IMR-90 (cell line): ENCODE measurements around the gene PSMD2. TPM values are rescaled to one million over a fixed set of nuclear protein-coding genes. Genes with fewer than 3 reads are reported as not detected.

Source experiments
- ATAC-seq: fragments of 200-7000 bp; cut with Tn5 transposase; 2 replicates; pipeline ENCODE4 v1.9.1; 2020; ENCODE audit warnings: low read depth, mild to moderate bottlenecking, moderate library complexity
- BruUV-seq: library from RNA; stranded (reverse); fragments of 400-500 nt; replicated peaks from 2 replicates; lab custom pipeline; 2021; lab: Mats Ljungman, UMichigan
- CTCF ChIA-PET: fragments of 300-600 bp; formaldehyde crosslinking; extraction: SDS; loops from one replicate; lab custom pipeline; 2021; ENCODE audit warnings: antibody characterized with exemption; lab: Yijun Ruan, JAX
- POLR2A ChIA-PET: fragments of 300-600 bp; sonication (Branson Sonifier 250); formaldehyde crosslinking; loops from one replicate; lab custom pipeline; 2022; ENCODE audit warnings: antibody characterized with exemption; ENCODE audit not compliant: unreplicated experiment; lab: Charles Lee
- DNase-seq: peaks from one replicate; pipeline ENCODE4 v3.0.0; 2013
- H2AFZ ChIP-seq: replicated peaks from 2 replicates; pipeline ENCODE3; 2013; ENCODE audit warnings: low read length, mild to moderate bottlenecking; ENCODE audit not compliant: poor library complexity
- H2AK5ac ChIP-seq: 2 replicates; pipeline ENCODE4 v1.6.1; 2013; ENCODE audit warnings: low read depth, low read length, inconsistent platforms
- H2AK9ac ChIP-seq: replicated peaks from 2 replicates; pipeline ENCODE3; 2013; ENCODE audit warnings: mild to moderate bottlenecking, low read depth, low read length, moderate library complexity; ENCODE audit not compliant: poor library complexity
- H2BK120ac ChIP-seq: 2 replicates; pipeline ENCODE4 v1.6.1; 2013; ENCODE audit warnings: low read depth, low read length, inconsistent platforms
- H2BK15ac ChIP-seq: 3 replicates; pipeline ENCODE4 v1.6.1; 2013; ENCODE audit warnings: low read depth, low read length, inconsistent platforms
- H2BK20ac ChIP-seq: 2 replicates; pipeline ENCODE4 v1.6.1; 2013; ENCODE audit warnings: low read depth, mild to moderate bottlenecking, inconsistent platforms, low read length, moderate library complexity
- H2BK5ac ChIP-seq: 2 replicates; pipeline ENCODE4 v1.6.1; 2013; ENCODE audit warnings: mild to moderate bottlenecking, low read depth, low read length, inconsistent platforms; ENCODE audit not compliant: poor library complexity, severe bottlenecking
- H3K14ac ChIP-seq: replicated peaks from 2 replicates; pipeline ENCODE4 v1.6.1; 2013; ENCODE audit warnings: low read depth, low read length, inconsistent platforms
- H3K18ac ChIP-seq: 2 replicates; pipeline ENCODE4 v1.6.1; 2013; ENCODE audit warnings: low read depth, low read length, control low read depth
- H3K23ac ChIP-seq: 2 replicates; pipeline ENCODE4 v1.6.1; 2013; ENCODE audit warnings: low read depth, low read length, inconsistent platforms
- H3K27ac ChIP-seq: 2 replicates; pipeline ENCODE4 v1.5.1; 2013; ENCODE audit warnings: mild to moderate bottlenecking, control low read depth, low read length; ENCODE audit not compliant: insufficient read depth
- H3K27me3 ChIP-seq: 2 replicates; pipeline ENCODE4 v1.6.1; 2013; ENCODE audit warnings: low read length; ENCODE audit not compliant: control insufficient read depth, insufficient read depth
- H3K36me3 ChIP-seq: 2 replicates; pipeline ENCODE4 v1.6.1; 2013; ENCODE audit warnings: low read length, mixed read lengths; ENCODE audit not compliant: control insufficient read depth, insufficient read depth
- H3K4ac ChIP-seq: 2 replicates; pipeline ENCODE4 v1.6.1; 2013; ENCODE audit warnings: low read depth, low read length, inconsistent platforms
- H3K4me1 ChIP-seq: 2 replicates; pipeline ENCODE4 v1.6.1; 2013; ENCODE audit warnings: low read length, mixed read lengths; ENCODE audit not compliant: control insufficient read depth, insufficient read depth
- H3K4me2 ChIP-seq: 2 replicates; pipeline ENCODE4 v1.6.1; 2013; ENCODE audit warnings: low read depth, mild to moderate bottlenecking, control low read depth, low read length, moderate library complexity
- H3K4me3 ChIP-seq: 2 replicates; pipeline ENCODE4 v1.5.1; 2013; ENCODE audit warnings: low read depth, mild to moderate bottlenecking, control low read depth, low read length, moderate library complexity; ENCODE audit not compliant: insufficient read depth
- H3K56ac ChIP-seq: 2 replicates; pipeline ENCODE4 v1.6.1; 2013; ENCODE audit warnings: low read length, inconsistent platforms; ENCODE audit not compliant: insufficient read depth; ENCODE audit errors: extremely low read depth
- H3K79me1 ChIP-seq, 2 experiments: 2 replicates each; pipeline ENCODE4 v1.6.1; 2013; ENCODE audit warnings: low read length in 2 of 2, inconsistent platforms in 1 of 2, low read depth in 1 of 2
- H3K9ac ChIP-seq: 2 replicates; pipeline ENCODE4 v1.6.1; 2013; ENCODE audit warnings: low read depth, low read length, control low read depth
- H3K9me1 ChIP-seq: 2 replicates; pipeline ENCODE4 v1.6.1; 2013; ENCODE audit warnings: low read length, inconsistent platforms; ENCODE audit not compliant: insufficient read depth
- H3K9me3 ChIP-seq: 2 replicates; pipeline ENCODE4 v1.6.1; 2013; ENCODE audit warnings: low read length; ENCODE audit not compliant: control insufficient read depth, insufficient read depth
- H4K20me1 ChIP-seq: 2 replicates; pipeline ENCODE4 v1.6.1; 2013; ENCODE audit warnings: low read length, inconsistent platforms; ENCODE audit not compliant: insufficient read depth
- H4K5ac ChIP-seq: 2 replicates; pipeline ENCODE4 v1.6.1; 2013; ENCODE audit warnings: mild to moderate bottlenecking, low read depth, low read length, control low read depth
- H4K8ac ChIP-seq, 2 experiments: 2 replicates each; pipeline ENCODE4 v1.6.1; 2013; ENCODE audit warnings: low read depth in 2 of 2, low read length in 2 of 2, control low read depth in 1 of 2, inconsistent platforms in 1 of 2
- H4K91ac ChIP-seq: 2 replicates; pipeline ENCODE4 v1.6.1; 2013; ENCODE audit warnings: low read depth, low read length, inconsistent platforms; ENCODE audit not compliant: insufficient read depth
- RFX5 ChIP-seq: IDR thresholded peaks from 2 replicates; pipeline ENCODE4 v1.8.0; 2012; ENCODE audit warnings: low read depth, mild to moderate bottlenecking, low read length, moderate library complexity
- WGBS, 2 experiments: methylation state at CpG; one replicate each; pipeline versions ENCODE4 v1.1.5 to v1.1.7; 2013; ENCODE audit warnings: missing lambda C conversion rate in 2 of 2; ENCODE audit not compliant: insufficient read length in 1 of 2; ENCODE audit errors: extremely low coverage in 2 of 2; 5-methylcytosine and 5-hydroxymethylcytosine counted together
- dilution Hi-C: fragments of 300-500 bp; cut with HindIII; formaldehyde crosslinking; loops from one replicate; pipeline ENCODE4 v1.14.3; 2018; ENCODE audit warnings: low sequenced_read_pairs; ENCODE audit not compliant: unreplicated experiment
- in situ Hi-C: fragments of 300-500 bp; cut with MboI; formaldehyde crosslinking; loops from 3 replicates; pipeline ENCODE4 v1.14.3; 2019; ENCODE audit warnings: low sequenced_read_pairs, inconsistent platforms, mixed read lengths
- intact Hi-C: fragments of 100-400 bp; cut with micrococcal nuclease; formaldehyde crosslinking; loops from 2 replicates; pipeline ENCODE4 v1.10.0; 2022
- polyA plus RNA-seq, 3 experiments: library from polyadenylated mRNA; depleted of rRNA; stranded (reverse); fragments of >200 nt; gene quantifications; 2 replicates each; pipeline ENCODE4 v1.2.3, GENCODE V29; 2012; ENCODE audit warnings: low replicate concordance in 1 of 3
- total RNA-seq: library from RNA; depleted of rRNA; stranded (reverse); fragments of >200 nt; gene quantifications from 2 replicates; pipeline ENCODE4 v1.2.3, GENCODE V29; 2012

The PSMD2 gene
- total and polyA plus RNA-seq, 2 of the 4 experiments (the other 2 are of a cell fraction) = 514 to 872 TPM

- Histone ChIP-seq H3K9ac (peak overlapping the region; percentile 5; the same call in 1 of the 2 replicates), H3K27me3 (no peaks in the 10 kb centered on the region), H4K20me1 (peaks cover 65% of the 10 kb centered on the region), H2BK5ac (peak overlapping the region; percentile 93), H2AK5ac (peak overlapping the region; percentile 91), H3K4me2 (no peak overlapping the region), H2BK15ac (0 out of 3 replicates have a peak overlapping the region, but pooled peaks have one; percentile 13), H3K4me3 (no peak overlapping the region), H3K56ac (0 out of 2 replicates have a peak overlapping the region, but pooled peaks have one; percentile 16), H3K4ac (peak overlapping the region; percentile 70), H2BK20ac (peak overlapping the region; percentile 72; the same call in 1 of the 2 replicates), H2AK9ac (peak overlapping the region; percentile 80), H3K36me3 (peaks cover 59% of the 10 kb centered on the region), H3K14ac (peak overlapping the region; percentile 66), H3K27ac (peak overlapping the region; percentile 59), H4K5ac (peak overlapping the region; percentile 27; the same call in 1 of the 2 replicates), H3K79me1 (peaks cover 15 to 73% of the 10 kb centered on the region in 2 experiments; a peak in 3 of 4 replicates), H3K4me1 (peaks cover 30% of the 10 kb centered on the region), H3K18ac (peak overlapping the region; percentile 4; the same call in 1 of the 2 replicates), H4K91ac (no peak overlapping the region), H4K8ac (peak overlapping the region; percentile 8 to 69; a peak in 2 of 4 replicates), H2AFZ (no peak overlapping the region), H3K9me1 (peaks cover 24% of the 10 kb centered on the region), H3K23ac (peak overlapping the region; percentile 75; the same call in 1 of the 2 replicates), H2BK120ac (peak overlapping the region; percentile 71; the same call in 1 of the 2 replicates), H3K9me3 (no peaks in the 10 kb centered on the region)
- ChIA-PET POLR2A (no interaction called here), CTCF (no interaction called here)
- dilution Hi-C loops (no loop called here), intact Hi-C loops (no loop called here), in situ Hi-C loops (no loop called here)
- 87% methylated on average over 6 of the region's 6 CpGs; no CpG with 5 or more reads in 1 of the 2 experiments for WGBS, 2 experiments
- BruUV-seq = no TSS peak
- ATAC-seq (no peak), DNase-seq (no peak)
- TF ChIP-seq RFX5 = no peak
Observed at GRCh38 chr3:184333190-184333589, 34.1 kb downstream of the PSMD2 start.
